ENCODE results near the gene SCNN1A. TPM values are rescaled to one million over a fixed set of nuclear protein-coding genes. Genes with fewer than 3 reads are reported as not detected.

The SCNN1A gene
- polyA plus RNA-seq, 4 donors, result 69.0 to 87.4 (median 77.4) TPM

DNA sequence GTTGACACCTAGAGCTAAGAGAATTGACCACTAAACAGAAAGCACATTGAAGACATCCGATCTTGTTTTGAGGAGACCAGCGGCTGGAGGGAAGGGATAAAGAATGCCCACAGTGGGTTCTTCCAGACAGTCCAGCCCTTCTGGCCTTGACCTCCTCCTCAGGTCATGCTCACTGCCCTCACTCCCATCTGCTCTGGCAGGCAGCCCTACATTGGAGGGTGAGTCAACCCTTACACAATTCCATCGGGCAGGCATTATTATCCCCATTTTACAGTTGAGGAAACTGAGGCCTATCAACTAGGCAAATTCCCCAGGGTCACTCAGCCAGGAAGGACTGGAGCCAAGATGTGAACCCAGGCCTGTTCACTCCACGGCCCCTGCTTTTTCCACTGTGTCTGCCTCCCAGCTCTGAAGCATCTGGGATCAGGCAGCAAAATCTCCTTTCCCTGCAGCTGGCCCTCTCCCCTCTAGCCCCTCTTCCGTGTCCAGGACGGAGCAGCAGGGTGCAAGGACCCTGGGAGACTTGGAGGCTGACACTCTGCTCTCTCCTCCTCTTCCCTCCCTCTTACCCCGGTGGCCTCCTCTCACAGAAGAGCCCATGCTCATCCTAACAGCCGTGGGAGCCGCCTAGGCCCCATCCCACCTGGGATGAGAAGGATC, 5.3 kb downstream of the SCNN1A start:
- no peak for DNase-seq (ENCODE audit: low read depth in 4 of 4, low spot score in 2 of 4)

DNA sequence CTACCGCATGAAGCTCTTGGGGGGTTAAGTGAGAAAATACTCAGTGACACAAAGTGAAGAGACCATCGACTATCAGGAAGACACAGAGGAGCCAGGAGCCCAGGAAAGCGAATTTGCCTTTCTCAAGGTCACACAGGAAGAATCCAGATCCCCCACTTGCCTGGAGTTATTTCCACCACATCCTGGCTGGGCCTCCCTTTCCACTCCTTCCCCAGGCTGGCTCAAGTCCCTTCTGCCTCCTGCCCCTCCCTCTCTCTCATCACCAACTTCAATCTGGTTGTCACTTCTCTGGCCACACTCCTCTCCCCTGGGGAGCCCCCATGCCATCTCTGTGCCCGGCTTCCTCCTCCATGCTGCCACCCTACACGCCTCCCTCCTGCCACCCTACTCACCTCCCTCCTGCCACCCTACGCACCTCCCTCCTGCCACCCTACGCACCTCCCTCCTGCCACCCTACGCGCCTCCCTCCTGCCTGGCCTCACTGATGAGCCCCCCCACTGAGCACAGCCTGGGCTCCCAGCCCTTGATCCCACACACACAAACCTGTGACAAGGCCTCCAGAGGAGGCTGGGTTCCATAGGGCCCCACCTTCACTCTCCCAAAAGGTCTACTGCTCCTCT, 6.3 kb downstream of the SCNN1A start:
- DNase-seq (ENCODE audit: low read depth in 4 of 4, low spot score in 2 of 4), result no peak

DNA sequence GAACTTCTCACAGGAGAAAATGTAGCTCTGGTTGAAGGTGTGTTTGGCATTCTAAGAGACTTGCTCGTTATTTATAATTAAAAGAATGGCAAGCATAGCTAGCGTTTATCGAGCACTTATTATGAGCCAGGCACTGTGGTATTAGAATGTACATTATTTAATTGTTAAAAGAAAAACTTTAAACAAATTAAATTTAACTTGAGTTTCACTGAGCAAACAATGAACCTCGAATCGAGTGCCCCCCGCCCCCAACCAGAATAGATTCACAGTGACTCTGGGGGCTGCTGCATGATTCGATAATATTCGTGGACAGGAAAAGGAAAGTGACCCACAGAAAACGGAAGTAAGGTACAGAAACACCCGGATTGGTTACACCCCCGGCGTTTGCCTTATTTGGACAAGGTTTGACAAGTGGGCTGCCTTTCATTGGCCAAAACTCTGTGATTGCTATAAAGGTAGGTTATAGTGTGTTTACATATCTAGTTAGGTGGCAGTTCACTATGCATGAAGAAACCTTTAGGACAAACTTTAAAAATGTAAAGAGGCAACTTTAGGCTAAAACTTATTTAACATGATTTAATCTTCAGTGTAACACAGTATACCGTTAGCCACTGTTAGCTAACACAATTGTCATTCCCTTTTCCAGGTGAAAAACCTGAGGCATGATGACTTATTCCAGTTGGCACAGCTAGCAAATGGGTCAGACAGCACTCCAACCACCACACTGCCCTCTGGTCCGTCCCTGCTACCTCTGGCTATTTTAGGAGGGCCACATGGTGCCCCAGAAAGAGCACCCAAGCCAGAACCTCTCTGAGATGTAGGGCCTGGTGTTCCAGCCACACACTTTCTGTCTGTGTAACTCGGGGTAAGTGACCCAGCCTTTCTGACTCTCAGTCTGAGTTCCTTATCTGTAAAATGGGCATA, 7.1 kb downstream of the SCNN1A start:
- DNase-seq (ENCODE audit: low read depth in 4 of 4, low spot score in 2 of 4), result no peak

DNA sequence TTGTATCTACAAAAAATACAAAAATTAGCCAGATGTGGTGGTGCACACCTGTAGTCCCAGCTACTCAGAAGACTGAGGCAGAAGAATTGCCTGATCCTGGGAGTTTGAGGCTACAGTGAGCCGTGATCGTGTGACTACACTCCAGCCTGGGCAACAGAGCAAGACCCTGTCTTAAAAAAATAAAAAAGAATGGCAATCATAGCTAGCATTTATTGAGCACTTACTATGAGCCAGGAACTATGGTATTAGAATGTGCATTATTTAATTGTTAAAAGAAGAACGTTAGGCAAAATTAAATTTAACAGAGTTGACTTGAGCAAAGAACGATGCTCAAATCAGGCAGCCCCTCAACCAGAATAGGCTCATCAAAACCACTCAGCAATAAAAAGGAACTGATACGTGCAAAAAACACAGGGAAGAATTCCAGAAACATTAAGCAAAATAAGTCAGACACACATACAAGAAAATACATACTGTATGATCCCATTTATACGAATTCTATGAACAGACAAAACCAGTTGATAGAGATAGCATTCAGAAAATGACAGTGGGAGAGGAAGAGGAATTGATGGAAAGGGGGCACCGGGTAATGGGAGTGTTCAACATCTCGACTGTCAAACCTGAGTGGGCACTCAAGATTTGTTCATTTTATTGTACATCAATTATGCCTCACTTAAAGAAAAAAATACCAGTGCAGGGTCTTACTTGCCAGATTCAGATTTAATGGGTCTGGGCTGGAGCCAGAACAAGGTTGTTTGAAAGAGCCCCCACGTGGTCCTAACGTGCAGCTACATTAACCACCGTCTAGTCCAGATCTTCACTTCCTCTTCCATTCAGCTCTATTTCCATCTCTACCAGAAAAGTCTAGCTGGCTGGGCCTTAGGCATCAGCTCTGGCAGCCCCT, 8.0 kb downstream of the SCNN1A start:
- no peak for DNase-seq (ENCODE audit: low read depth in 4 of 4, low spot score in 2 of 4)

DNA sequence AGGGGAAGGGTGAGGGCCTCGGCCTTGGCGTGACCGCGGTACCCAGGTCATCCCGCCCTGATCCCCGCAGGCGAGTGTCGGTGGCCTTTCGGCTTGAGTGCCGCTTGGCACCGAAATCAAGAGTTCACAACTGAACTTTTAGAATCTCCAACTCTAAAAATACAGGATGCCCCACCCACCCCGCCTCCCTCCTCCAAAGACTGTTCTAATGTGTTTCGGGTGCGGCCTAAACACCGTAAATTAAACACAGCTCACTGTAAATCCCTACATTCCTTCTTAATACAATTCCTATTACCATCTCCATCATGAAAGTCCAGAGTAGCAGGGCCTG, 11.4 kb downstream of the SCNN1A start:
- DNase-seq (ENCODE audit: low read depth in 4 of 4, low spot score in 2 of 4), result no peak

DNA sequence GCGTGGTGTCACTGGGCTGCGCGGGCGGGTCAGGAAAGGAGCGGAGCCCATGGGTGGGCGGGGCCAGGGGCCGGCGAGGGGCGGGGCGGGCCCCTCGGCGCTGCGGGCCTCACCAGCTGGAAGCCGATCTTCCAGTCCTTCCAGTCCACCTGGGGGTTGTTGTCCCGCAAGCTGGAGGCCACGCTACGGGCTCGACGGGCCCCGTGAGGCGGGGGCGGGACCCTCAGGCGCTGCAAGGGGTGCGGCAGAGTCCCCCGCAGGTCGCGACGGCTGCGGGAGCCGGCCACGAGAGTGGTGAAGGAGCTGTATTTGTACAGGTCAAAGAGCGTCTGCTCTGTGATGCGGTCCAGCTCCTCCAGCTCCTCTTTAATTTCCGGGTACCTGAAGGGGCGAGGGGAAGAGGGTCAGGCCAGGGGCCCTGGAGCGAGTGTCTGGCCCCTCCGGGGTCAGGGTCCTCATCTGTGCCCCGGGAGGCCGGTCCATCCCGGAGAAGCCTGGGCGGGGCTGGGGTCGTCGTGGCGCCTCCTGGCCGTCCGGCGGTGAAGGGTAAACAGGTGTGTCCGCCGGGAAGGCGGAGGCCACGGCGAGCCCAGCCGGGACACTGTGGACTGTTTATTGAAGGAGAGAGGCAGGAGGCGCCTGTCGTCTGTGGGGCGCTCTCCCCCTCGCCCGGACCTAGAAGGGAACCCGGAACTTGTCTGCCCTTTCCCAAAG, 11.9 kb downstream of the SCNN1A start:
- no peak for DNase-seq (ENCODE audit: low read depth in 4 of 4, low spot score in 2 of 4)

DNA sequence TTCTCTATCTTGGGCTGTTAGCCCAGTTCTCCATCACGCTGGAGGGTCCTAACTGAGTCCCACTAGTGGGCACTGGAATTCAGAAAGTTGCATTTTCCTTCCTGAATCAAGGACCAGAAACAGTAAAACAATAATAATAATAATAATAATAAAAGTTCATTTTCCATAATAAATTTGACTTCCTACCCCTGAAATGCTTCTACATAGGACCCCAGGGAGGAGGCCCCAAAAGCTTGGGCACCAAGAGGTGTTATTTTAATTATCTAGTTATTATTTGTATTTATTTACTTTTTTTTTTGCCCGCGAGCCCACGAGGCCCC, 12.4 kb downstream of the SCNN1A start:
- DNase-seq (ENCODE audit: low read depth in 4 of 4, low spot score in 2 of 4), result no peak

DNA sequence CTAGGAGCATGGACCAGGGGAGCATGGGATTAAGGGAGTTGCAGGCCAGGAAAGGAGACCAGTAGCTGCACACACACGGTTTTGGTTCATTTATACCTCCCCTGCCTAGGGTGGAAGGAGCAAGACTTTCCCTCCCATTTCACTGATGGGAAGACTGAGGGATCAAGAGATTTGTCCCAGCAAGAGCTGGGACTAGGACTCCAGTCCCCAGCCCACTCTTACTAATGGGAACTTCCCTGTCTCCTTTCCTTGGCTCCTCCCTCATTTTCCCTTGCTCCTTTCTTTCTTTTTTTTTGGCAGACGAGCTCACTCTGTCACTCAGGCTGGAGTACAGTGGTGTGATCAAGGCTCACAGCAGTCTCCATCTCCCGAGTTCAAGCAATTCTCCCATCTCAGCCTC, 13.0 kb downstream of the SCNN1A start:
- DNase-seq (ENCODE audit: low read depth in 4 of 4, low spot score in 2 of 4), result no peak

DNA sequence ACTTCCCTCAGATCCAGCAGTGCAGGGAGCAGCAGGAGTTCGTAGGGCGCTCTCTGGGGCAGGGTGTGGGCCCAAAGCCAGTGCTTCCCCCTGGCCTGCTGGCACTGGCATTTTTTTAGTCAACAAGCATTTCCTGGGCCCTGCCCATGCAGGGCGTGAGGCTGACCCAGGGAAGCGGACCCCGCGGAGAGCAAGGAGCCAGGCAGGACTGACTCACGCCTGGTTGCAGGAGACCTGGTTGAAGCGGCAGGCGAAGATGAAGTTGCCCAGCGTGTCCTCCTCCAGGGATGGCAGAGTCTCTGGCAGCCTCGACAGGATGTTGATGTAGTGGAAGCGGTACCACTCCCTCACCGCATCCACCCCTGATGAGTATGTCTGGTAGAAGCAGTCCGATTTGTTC, 13.5 kb downstream of the SCNN1A start:
- no peak for DNase-seq (ENCODE audit: low read depth in 4 of 4, low spot score in 2 of 4)

DNA sequence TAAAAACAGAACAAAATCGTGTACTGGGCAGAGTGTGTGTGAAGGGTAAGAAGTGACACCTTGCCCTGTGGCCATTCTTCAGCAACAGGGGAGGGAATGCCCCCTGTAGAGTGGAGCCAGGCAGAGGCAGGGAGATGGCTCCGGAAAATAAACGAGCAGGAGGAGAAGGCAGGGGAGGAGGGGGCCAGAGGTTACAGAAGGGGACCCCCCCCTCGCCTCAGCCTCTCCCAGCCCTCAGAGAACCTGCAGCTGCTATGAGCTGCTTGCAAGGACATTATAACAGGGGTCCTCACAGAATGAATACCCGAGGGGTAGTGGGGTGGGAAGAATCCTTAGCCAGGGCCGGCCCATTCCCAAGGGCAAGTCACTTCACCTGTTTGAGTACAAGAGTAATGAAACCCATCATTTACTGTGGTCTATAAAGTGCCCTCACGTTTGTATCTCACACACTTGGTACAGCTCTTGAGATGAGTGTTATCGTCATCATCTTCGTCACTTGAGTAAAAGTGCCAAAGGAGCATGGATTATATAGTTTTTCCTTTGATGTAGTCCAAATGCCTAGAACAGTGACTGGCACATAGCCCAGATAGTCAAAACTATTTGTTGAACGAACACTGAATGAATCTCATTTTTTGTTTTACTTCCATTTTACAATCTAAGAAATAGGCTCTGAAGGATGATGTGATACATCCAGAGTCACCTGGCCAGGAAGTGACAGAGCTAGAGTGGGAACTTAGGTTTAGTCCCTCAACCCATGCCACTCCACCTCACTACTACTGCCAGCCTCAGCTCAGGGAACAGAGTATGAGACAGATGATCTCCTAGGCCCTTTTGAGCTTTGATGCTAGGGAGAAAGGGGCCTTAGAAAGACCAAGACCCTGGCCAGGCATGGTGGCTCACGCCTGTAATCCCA, 14.5 kb downstream of the SCNN1A start:
- DNase-seq (ENCODE audit: low read depth in 4 of 4, low spot score in 2 of 4), result no peak

DNA sequence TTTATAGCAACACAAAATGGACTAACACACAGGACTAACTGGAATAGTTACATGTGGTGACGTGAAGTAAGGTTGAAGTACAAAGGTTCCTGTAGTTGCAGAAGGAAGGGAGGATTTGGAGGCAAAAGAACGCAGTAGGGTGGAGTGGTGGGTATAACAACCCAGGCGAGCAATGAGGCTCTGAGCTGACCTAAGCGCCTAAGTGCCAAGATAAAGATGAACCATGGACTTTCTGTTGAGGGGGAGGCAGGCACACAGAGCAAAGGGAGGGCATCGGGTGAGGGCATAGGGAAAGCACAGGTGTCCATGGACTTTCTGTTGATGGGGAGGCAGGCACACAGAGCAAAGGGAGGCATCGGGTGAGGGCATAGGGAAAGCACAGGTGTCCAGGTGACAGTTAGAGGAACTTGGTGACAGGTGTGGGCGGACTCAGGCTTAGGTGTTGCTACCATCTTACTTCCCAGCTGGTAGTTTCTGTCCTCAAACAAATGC, 15.2 kb downstream of the SCNN1A start:
- DNase-seq (ENCODE audit: low read depth in 4 of 4, low spot score in 2 of 4), result no peak

DNA sequence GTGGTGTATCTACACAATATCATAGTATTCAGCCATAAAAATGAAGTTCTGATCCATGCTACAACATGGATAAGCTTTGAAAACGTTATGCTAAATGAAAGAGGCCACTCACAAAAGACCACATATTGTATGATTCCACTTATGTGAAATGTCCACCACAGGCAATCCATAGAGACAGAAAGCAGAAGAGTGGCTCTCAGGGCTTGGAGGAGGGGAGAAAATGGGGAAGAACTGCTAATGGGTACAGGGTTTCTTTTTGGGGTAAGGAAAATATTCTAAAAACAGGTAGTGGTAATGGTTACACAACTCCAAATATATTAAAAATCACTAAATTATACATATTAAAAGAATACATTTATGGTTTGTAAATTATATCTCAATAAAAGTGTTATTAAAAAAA, 16.5 kb downstream of the SCNN1A start:
- no peak for DNase-seq (ENCODE audit: low read depth in 4 of 4, low spot score in 2 of 4)

DNA sequence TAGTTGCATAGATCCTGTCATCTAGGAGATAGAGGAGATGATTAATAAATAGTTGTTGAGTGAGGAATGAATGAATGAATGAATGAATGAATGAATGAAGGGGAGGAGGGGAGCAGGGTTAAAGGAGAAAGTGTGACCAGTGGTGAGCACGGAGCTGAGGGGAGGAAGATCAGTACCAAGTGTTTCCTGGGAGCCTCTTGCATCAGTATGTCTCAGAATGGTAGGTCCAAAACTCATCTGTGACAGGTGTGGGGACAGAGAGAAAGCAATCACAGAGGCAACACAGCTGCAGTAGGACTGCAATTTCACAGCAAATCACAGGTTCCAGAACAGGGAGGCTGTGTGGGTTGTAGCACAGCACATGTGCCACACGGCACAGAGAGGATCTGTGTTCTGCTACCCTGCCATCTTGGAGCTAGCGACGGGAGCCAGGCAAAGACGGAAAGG, 19.0 kb downstream of the SCNN1A start:
- DNase-seq (ENCODE audit: low read depth in 4 of 4, low spot score in 2 of 4), result no peak

DNA sequence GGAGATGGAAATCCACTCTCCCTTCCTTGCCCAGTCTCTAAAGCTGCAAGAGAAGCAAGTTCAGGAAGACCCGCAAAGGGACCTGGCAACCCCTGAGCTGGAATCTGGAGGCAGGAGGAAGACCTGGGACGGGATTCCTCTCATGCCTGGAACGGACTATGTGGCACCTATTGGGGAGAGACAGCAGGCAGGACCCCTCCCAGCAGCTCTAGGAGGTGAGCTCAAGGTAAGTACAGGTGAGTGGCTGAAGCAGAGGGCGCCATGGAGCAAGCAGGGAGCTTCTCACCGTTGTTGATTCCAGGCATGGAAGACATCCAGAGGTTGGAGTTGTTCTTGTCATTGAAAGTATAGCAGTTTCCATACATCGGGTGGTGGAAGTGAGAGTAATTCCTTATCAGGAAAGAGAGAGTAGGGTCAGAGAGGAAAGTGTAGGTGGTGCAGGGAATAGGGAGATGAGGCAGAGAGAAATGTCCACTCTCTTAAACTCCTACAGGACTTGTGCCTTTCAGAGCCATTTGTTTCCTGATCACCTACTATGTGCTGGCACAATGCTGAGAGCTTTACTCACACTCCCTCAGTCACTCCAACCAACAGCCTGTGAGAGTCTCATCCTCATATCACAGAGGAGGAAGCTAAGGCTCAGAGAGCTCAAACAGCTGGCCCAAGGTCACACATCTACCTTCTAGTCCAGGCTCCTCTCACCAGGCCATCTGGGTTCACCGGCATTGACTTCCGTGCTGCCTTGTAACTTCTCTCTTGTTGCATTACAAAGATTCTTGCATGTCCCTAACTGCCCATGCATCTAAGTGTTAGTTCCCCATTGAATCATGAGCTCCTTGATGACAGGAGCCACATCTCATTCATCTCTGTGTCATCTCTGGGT, 19.6 kb downstream of the SCNN1A start:
- no peak for DNase-seq (ENCODE audit: low read depth in 4 of 4, low spot score in 2 of 4)

DNA sequence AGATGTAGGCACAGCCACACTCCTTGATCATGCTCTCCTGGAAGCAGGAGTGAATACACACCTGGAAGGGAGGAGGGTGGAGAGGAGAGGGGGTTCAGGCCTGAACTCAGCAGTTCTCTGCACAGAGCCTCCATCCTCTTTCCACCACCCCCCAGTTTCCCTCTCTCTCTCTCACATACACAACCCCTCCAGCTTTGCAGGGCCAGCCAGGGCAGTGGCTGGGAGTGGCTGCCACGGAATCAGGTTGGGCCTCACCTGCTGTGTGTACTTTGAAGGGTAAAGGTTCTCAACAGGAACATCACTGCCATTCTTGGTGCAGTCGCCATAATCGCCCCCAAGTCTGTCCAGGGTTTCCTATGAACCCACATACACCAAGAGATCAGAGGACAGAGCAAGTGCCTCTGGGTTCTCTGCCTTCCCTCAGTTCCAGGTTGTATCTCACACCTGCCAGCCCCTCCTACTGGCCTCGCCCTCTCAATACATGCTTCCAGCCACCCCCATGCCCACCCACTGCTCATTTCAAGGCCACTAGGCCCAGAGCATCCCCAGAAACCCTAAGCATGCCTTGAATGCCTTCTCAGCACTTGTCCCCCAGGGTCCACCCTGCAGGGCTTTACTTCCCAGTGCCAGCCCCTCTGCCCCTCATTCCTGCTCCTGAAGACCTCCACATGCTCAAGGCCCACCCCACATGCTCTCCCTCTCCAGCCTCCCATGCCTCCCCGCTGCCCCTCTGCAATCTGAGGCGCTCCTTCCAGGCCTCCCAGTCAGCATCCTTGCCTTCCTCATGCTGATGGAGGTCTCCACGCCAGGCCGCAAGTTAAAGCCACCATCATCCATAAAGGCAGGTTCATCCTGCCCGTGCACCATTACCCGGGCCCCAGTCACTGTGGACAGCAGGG, 20.6 kb downstream of the SCNN1A start:
- DNase-seq (ENCODE audit: low read depth in 4 of 4, low spot score in 2 of 4), result no peak

DNA sequence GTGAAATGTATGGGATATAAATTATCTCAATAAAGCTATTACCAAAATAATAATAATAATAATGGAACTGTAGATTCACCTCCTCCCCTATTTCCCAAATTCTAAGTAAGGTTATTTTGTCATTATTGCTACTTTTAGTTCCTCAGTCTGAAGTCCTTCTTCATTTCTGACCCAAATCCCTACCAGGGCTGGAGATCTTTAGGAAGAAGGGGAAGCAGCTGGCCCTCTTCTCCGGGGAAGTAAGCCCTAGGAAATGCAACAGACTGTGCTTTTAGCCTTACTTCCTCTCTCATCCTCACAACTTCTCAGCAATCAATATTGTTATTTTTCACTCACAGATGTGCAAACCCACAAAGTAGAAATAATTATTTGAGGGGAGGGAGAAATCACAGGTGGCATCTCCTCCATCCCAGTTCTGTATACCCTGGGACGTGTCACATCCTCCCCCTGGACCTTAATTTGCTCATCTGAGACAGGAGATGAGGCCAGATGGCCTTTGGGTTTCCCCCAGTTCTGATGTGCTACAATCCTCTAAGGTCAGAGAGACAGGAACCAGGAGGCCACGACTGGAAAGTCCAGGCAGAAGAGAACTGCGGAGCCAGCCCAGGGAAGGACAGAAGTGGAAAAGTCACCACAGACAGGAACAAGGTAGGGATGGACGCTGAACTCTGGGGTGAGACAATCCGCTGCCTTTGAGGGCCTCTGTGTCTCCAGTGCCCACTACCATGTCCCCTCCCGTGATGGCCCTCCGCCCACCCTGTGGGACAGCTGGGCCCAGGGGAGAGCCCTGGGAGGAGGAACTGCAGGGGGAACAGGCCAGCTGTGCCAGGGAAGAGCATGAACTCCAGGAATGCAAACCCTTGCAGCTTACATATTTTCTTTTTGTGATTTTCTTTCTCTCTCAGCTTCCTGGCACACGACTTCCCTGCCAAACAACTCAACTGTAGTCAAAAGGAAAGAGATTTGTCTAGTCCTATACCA, 22.9 kb downstream of the SCNN1A start:
- DNase-seq (ENCODE audit: low read depth in 4 of 4, low spot score in 2 of 4), result no peak
